Progenitor cell of endocrine pancreas (in vitro differentiated cells): ENCODE results near the gene PKM. TPM values are rescaled to one million over a fixed set of nuclear protein-coding genes. Genes with fewer than 3 reads are reported as not detected.

Source experiments
- DNase-seq: peaks from one replicate; pipeline ENCODE4 v3.0.0; 2021; ENCODE audit warnings: low spot score; ENCODE audit not compliant: unreplicated experiment
- H3K27ac Mint-ChIP-seq: 2 replicates; pipeline ENCODE4 v1.8.0; 2021; ENCODE audit warnings: mild to moderate bottlenecking, moderate library complexity, mixed read lengths
- H3K27me3 Mint-ChIP-seq: 2 replicates; pipeline ENCODE4 v1.8.0; 2021; ENCODE audit warnings: mixed read lengths
- H3K36me3 Mint-ChIP-seq: 2 replicates; pipeline ENCODE4 v1.8.0; 2022; ENCODE audit warnings: mixed read lengths; ENCODE audit not compliant: insufficient read depth
- H3K4me1 Mint-ChIP-seq: 2 replicates; pipeline ENCODE4 v1.8.0; 2021; ENCODE audit warnings: low read depth, mixed read lengths
- H3K4me3 Mint-ChIP-seq: 2 replicates; pipeline ENCODE4 v1.8.0; 2021; ENCODE audit warnings: low read depth, mild to moderate bottlenecking, moderate library complexity, mixed read lengths
- H3K9me3 Mint-ChIP-seq: 2 replicates; pipeline ENCODE4 v1.8.0; 2021; ENCODE audit warnings: low read depth, mixed read lengths
- total RNA-seq: library from RNA; stranded (reverse); gene quantifications from 2 replicates; pipeline ENCODE4 v1.2.1, GENCODE V29; 2021
- TF ChIP-seq, protein P1 (sequence below): fragments of 200-600 bp; sonication (generic); IDR thresholded peaks from one replicate; pipeline ENCODE4 v1.5.0; 2021; ENCODE audit warnings: antibody characterized with exemption, mild to moderate bottlenecking; ENCODE audit not compliant: unreplicated experiment

PKM gene
- total RNA-seq, 1 donor from 2014 or later, result 525 TPM

DNA sequence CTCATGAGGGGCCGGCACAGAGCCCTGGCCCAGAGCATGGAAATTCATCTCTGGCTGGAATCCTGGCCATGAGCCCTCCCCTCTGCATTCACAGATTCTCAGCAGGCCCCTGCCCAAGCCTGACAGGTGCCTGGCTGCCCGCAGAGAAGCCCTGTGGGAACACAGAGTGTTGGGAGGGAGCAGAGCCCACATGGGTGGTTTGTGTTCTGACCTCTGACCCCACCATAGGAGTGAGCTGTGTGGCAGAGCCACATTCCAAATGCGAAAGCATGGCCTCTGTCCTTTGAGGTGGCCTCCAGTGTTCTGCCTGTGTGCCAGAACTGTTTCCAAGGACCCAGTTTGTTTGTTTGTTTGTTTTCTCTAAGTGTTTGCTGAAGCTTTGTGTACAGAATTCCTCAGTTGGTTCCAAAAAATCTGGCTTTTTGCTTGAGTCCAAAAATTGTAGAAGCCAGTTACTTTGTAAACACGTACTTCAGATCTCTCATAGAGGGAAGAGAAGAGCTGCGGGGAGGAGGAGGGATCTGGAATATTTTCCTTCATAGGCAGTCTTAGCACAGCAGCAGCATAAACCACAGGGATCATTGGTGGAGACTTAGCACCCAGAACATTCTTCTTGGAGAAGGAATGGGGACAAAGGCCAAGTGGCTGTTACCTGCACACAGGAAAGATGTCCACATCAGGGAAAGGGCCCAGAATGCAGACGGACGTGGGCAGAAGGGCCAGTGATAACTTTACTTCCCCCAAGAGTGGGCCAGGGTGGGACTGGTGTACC lies 69.4 kb downstream of the PKM start:
- H3K27me3 Mint-ChIP-seq, result peaks cover 3% of the 10 kb centered on the region
- peak overlapping the region; percentile 62 for H3K27ac Mint-ChIP-seq
- peaks cover 6% of the 10 kb centered on the region for H3K4me1 Mint-ChIP-seq
- H3K9me3 Mint-ChIP-seq, result no peaks in the 10 kb centered on the region
- DNase-seq, result no peak
- H3K36me3 Mint-ChIP-seq, result no peaks in the 10 kb centered on the region
- TF ChIP-seq, protein P1, sequence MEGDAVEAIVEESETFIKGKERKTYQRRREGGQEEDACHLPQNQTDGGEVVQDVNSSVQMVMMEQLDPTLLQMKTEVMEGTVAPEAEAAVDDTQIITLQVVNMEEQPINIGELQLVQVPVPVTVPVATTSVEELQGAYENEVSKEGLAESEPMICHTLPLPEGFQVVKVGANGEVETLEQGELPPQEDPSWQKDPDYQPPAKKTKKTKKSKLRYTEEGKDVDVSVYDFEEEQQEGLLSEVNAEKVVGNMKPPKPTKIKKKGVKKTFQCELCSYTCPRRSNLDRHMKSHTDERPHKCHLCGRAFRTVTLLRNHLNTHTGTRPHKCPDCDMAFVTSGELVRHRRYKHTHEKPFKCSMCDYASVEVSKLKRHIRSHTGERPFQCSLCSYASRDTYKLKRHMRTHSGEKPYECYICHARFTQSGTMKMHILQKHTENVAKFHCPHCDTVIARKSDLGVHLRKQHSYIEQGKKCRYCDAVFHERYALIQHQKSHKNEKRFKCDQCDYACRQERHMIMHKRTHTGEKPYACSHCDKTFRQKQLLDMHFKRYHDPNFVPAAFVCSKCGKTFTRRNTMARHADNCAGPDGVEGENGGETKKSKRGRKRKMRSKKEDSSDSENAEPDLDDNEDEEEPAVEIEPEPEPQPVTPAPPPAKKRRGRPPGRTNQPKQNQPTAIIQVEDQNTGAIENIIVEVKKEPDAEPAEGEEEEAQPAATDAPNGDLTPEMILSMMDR, result no peak
- no peak overlapping the region for H3K4me3 Mint-ChIP-seq

DNA sequence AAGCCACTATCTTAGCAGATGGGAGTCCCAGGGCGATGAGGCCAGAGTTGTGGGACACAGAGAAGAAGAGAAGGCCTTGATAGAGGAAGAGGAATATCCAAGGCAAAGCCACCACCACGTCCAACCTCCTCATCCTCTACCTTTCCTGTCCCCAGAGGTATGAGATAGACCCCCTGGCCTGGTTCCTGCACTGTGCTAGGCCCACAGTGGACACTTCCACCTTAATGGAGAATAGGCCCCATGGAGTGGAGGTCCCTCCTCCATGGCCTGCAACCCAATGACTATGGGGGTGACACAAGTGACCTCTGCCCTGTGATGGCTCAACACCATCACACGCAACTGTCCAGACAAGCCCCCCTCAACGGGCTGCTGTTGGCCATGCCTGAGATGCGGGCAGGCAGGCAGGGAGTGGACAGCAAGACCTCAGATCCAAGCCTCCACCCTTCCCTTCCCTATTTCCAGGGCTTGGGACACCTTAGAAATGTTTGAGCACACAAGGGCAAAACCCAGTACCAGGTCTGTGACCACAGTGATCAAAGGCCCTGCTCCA lies 70.2 kb downstream of the PKM start:
- H3K4me3 Mint-ChIP-seq, result no peak overlapping the region
- DNase-seq, result no peak
- TF ChIP-seq, protein P1, result no peak
- peaks cover under 1% of the 10 kb centered on the region for H3K27me3 Mint-ChIP-seq
- no peaks in the 10 kb centered on the region for H3K9me3 Mint-ChIP-seq
- peaks cover 6% of the 10 kb centered on the region for H3K4me1 Mint-ChIP-seq
- H3K27ac Mint-ChIP-seq, result no peak overlapping the region
- H3K36me3 Mint-ChIP-seq, result no peaks in the 10 kb centered on the region

DNA sequence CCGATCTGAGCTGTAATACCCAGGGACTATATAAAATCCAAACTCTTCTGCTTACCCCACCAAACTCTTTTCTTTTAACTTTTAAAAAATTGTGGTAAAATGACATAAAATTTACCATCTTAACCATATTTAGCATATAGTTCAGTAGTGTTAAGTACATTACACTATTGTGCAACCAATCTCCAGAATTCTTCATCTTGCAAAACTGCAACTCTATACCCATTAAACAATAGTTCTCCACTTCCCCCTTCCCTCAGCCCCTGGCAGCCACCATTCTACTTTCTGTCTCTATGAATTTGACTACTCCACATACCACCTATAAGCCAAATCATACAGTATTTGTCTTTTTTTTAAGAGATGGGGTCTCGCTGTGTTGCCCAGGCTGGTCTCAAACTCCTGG lies 74.1 kb downstream of the PKM start:
- no peaks in the 10 kb centered on the region for H3K9me3 Mint-ChIP-seq
- H3K27me3 Mint-ChIP-seq, result peaks cover 21% of the 10 kb centered on the region
- TF ChIP-seq, protein P1, result no peak
- no peak overlapping the region for H3K4me3 Mint-ChIP-seq
- H3K27ac Mint-ChIP-seq, result no peak overlapping the region
- no peak for DNase-seq
- H3K36me3 Mint-ChIP-seq, result no peaks in the 10 kb centered on the region
- peaks cover 10% of the 10 kb centered on the region for H3K4me1 Mint-ChIP-seq

DNA sequence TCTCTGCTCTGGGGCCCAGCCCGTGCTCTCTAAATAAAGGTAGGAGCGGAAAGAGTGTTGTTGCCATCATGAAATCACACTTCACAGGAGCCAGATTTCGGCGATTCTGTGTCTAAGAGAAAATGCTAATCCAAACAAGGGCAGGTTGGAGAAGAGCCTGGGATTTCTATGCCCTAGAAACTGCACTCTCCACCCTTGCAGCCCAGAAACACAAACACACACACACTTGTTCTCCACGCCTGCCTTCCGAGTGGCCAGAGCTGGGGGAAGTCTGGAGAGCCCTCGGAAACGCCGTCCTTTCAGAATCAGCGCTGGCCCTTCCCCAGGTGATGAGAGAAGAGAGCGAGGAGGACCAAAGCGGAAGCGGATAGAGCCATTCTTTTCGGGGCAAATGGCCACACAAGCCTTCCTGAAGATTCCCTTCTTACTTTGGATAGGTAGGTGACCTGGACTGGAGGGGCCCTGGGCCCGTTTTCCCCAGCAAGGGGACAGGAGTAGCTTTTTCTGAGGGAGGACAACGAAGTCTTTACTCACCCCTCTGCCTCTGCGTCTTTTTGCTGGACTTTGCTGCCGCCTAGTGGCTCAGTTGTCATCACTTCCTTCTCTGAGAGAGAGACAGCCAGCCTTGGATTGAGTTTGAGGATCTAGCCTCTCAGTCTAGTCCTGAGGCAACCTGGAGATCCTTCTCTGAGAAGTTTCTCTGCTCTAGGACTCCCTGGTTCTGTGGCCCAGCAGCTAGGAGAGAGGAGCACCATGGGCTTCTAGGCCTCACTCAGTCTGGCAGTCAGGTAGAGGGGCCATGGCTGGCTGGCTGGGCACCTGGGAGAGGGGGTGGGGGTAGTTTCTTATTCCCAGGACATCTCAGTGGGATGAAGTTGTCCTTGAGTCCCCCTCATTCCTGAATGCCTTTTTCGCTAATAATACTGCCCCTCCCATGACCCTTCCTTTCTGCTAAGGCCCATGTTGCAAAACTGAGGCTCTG lies 75.1 kb downstream of the PKM start:
- Mint-ChIP-seq H3K27ac (no peak overlapping the region), H3K27me3 (peaks cover 22% of the 10 kb centered on the region), H3K4me3 (peak overlapping the region; percentile 60), H3K36me3 (no peaks in the 10 kb centered on the region), H3K9me3 (no peaks in the 10 kb centered on the region), H3K4me1 (peaks cover 4% of the 10 kb centered on the region)
- TF ChIP-seq, protein P1, result peak; percentile 88
- peak; percentile 76 for DNase-seq

- TF ChIP-seq, protein P1, result no peak
- Mint-ChIP-seq H3K9me3 (no peaks in the 10 kb centered on the region), H3K4me3 (no peak overlapping the region), H3K27ac (no peak overlapping the region), H3K36me3 (no peaks in the 10 kb centered on the region), H3K27me3 (peaks cover 25% of the 10 kb centered on the region), H3K4me1 (peaks cover 4% of the 10 kb centered on the region)
- DNase-seq, result no peak
These were observed 75.9 kb downstream of the PKM start for GRCh38 chr15:72155003-72155621.
